GM18520 (cell line): ENCODE data around the gene SLC19A3.
A peak's percentile ranks its signal among the peaks of the same experiment; 100 is the strongest.
"Not testable (repeated sequence)": the region's sequence is repeated elsewhere in the genome, so short reads cannot be mapped to it uniquely, and the experiment has no call there.

ENCODE experiments used
- ATAC-seq: cut with Tn5 transposase; IDR thresholded peaks from one replicate; pipeline ENCODE4 v1.9.1; 2021; ENCODE audit not compliant: unreplicated experiment

Gene SLC19A3

GRCh38 chr2:227717687-227718567, at the start of gene SLC19A3:
Gene SLC19A3, minus strand, starts transcription at chr2:227718028. Its CDS starts 15,710 bp downstream, at chr2:227702318.
- ATAC-seq: no peak

GRCh38 chr2:227766373-227766883, 48.6 kb upstream of the SLC19A3 start:
- peak; percentile 92 for ATAC-seq

DNA sequence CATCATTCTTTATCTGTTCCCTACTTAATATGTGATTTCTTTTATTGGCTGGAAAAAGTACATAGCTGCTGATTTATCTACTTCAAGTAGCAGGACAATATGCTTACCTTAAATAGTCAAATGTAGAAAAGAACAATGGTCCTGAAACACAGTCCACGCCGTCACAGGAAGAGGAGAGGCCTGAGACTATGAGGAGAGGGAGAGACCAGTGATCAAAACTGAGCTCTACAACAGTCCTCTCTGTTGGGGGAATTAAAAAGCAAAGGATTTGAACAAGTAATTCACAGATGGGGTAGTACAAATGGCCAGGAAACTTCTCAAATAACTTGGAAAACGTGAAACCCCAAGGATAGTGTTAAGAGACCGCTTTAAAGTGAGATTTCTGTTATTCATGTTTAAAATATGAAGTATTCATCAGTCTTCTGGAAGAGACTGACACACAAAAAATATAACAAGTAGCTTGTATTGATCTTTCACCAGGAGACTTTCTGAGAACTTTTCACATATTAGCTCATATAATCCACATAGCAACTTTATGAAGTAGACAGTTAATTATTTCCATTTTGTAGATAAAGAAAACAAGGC, 48.1 kb upstream of the SLC19A3 start:
- no peak for ATAC-seq

- no peak for ATAC-seq
These were observed 44.1 kb upstream of the SLC19A3 start for GRCh38 chr2:227761740-227762476.

DNA sequence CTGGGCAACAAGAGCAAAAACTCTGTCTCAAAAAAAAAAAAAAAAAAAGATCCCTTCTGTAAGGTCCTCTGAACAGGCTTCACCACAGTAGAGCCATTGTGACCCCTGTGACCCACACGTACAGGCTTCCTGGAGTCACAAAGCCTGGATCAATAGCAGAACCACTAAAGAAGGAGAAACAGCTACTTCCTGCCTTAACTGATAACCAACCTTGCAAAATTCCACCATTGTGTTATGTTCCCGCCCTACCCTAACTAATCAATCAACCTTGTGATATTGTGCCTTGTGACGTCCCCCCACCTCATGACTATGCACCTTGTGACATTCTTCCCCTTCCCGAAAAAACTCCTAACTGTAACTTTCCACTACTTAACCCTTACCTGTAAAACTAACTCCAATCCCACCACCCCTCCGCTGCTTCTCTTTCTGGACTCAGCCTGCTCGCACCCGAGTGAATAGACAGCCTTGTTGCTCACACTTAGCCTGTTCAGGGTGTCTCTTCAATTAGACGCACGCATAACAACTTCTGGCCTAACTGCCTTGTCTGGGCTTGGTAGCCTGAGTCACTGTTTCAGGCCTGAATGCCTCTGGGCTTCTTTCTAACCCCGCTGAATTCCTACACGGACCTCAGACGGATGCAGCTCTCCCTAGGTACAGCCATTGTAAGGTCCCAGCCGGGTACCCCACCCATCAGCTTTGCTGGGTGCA, 41.7 kb upstream of the SLC19A3 start:
- no peak for ATAC-seq

DNA sequence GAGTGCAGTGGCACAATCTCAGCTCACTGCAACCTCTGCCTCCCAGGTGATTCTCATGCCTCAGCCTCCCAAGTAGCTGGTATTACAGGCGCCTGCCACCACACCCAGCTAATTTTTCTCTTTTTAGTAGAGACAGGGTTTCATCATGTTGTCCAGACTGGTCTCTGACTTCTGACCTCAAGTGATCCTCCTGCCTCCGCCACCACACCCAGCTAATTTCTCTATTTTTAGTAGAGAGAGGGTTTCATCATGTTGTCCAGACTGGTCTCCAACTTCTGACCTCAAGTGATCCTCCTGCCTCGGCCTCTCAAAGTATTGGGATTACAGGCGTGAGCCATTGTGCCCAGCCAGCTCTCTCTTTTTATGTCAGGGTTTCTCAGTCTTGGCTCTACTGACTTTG, 38.4 kb upstream of the SLC19A3 start:
- ATAC-seq: not testable (repeated sequence)

- ATAC-seq: no peak
These were observed 30.3 kb upstream of the SLC19A3 start for GRCh38 chr2:227748079-227748478.

DNA sequence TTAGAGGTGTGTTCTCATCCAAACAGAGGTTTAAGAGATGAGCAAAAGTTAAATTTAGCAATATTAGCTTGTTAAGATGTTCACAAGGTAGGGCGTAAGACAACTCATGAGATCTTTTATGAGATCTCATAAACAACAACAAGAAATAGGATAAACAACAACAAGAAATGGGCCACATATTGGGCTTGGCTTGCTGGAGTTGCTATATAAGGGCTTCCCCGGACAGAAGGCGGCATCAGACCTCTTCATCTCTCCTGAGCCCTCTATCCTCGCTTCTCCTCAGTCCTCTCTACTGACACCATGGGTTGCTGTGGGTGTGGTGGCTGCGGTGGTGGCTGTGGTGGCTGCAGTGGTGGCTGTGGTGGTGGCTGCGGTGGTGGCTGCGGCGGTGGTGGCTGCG, 27.8 kb upstream of the SLC19A3 start, which contains the start of gene SCYGR8:
TSS of gene SCYGR8 (plus strand) at position 301 of the 400 bp plus-strand sequence. CDS start at position 301, 0 bp downstream.
- ATAC-seq: no peak

GRCh38 chr2:227740705-227741104, 22.9 kb upstream of the SLC19A3 start:
- ATAC-seq: not testable (repeated sequence)

DNA sequence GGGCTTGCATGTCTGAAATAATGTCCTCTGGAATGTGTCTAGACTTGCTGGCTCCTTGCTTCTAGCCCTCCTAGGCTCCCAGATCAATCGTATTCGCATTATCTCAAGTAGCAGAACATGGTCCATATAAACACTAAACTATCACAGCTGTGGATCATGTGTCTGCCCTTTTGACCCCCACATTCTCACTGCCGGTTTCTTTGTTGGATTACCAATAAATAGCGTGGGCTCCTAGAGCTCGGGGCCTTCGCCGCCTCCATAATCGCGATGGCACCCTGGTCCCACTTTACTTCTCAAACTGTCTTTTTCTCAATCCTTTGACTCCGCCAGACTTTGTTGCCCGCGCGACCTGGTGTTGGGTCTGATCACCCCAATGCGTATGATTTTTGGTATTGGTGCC, 21.5 kb upstream of the SLC19A3 start:
- no peak for ATAC-seq

DNA sequence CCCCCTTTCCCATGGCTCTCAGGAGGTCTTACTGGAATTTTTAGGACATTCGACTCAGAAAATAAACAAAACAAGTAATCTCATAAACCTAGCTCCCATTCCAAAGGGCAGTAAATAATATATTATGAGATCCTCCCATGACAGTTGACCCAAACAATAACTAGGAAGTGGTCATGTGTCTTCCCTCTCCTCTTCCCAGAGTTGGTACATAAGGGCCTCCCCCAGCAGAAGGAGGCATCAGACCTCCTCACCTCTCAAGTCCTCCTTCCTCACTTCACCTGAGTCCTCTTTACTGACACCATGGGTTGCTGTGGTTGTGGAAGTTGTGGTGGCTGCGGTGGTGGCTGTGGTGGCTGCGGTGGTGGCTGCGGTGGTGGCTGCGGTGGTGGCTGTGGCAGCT, 10.2 kb upstream of the SLC19A3 start, which contains the start of gene SCYGR7:
TSS of gene SCYGR7 (plus strand) at position 301 of the 400 bp plus-strand sequence. CDS start at position 301, 0 bp downstream.
- ATAC-seq: no peak

DNA sequence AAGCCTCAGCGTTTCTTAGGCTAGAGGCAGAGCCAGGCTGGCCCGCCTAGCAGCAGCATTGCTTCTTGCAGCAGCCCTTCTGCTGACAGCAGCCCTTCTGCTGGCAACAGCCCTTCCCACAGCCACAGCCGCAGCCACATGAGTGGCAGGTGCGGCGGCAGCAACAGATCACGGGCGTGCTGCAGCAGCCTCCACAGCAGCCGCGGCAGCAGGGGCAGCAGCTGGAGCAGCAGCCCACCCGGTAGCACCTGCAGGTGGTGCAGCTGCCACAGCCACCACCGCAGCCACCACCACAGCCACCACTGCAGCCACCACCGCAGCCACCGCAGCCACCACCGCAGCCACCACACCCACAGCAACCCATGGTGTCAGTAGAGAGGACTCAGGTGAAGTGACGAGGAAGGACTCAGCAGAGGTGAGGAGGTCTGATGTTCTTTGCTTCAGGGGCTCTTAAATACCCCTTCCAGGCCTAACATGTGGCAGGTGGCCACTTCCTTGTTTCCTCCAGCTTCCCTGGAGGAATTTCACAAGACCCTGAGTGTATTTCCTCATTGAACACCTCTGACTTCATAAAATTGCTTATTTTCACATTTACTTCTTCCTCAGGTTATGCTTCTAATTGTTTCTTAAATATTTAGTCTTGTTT, 6.7 kb upstream of the SLC19A3 start, which contains the start of gene SCYGR6:
TSS of gene SCYGR6 (minus strand) at position 364 of the 646 bp plus-strand sequence. CDS start at position 364, 0 bp downstream.
- ATAC-seq: no peak

- ATAC-seq: not testable (repeated sequence)
These were observed 5.0 kb upstream of the SLC19A3 start for GRCh38 chr2:227722821-227723220.

DNA sequence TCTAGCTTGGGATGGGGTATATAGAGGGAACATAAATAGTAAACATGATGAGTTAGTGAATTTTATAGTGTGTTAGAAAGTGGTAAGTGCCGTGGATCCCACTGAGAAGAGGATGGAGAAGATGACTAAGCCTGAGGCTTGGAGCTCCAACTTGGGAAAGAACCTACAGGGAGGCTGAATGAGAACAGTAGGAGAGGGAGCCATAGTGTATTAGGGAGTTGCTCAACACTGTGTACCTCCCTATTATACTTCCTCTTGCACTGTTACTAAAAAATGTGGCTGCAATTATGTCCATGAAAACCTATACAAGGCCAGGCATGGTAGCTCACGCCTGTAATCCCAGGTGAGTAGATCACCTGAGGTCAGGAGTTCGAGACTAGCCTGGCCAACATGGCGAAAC, 2.9 kb upstream of the SLC19A3 start:
- ATAC-seq: no peak

GRCh38 chr2:227719641-227720040, 1.8 kb upstream of the SLC19A3 start:
- ATAC-seq: no peak

DNA sequence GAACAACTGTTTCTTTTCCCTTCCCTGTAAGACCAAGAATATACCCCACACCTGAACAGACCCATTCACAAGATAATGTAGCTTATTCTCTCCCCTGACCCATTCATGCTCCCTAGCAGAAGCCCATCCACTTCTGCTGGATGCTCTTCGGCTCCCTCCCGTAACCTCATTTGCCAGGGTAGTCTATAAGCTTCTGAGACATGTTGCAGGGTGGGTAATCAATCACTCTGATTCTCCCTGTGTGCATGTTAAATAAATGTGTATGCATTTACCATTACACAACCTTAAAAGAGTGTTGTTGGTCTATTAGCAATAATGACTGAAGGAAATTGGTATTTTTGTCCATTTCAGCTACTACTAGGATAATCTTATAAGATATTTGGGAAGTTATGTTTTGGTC, 1.3 kb downstream of the SLC19A3 start:
- no peak for ATAC-seq

- no peak for ATAC-seq
These were observed 4.5 kb downstream of the SLC19A3 start for GRCh38 chr2:227713291-227713690.

GRCh38 chr2:227710986-227711385, 6.8 kb downstream of the SLC19A3 start:
- ATAC-seq: no peak

DNA sequence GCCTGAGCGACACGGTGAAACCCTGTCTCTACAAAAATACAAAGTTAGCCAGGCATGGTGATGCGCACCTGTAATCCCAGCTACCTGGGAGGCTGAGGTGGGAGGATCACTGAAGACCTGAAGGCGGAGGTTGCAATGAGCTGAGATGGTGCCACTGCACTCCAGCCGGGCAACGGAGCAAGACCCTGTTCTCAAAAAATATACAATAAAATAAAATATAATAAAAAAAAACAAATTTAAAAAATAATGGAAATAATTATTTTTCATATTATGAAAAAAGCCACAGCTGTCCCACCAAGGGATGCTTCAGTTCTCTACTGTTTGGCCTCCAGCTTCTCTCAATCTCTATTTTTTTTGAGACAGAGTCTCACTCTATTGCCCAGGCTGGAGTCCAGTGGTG, 10.4 kb downstream of the SLC19A3 start:
- ATAC-seq: no peak

GRCh38 chr2:227706859-227707258, 11.0 kb downstream of the SLC19A3 start:
- no peak for ATAC-seq
